WTC11 (cell line): ENCODE data around the gene CCDC89. TPM values are rescaled to one million over a fixed set of nuclear protein-coding genes. Genes with fewer than 3 reads are reported as not detected.

Experiments used
- ATAC-seq: fragments of 200-7000 bp; cut with Tn5 transposase; 2 replicates; pipeline ENCODE4 v1.10.0; 2021; ENCODE audit warnings: mild to moderate bottlenecking, moderate library complexity
- CTCF ChIA-PET: fragments of 300-600 bp; sonication (Branson Sonifier 250); formaldehyde crosslinking; loops from one replicate; lab custom pipeline; 2021; ENCODE audit warnings: antibody characterized with exemption; lab: Charles Lee
- POLR2A ChIA-PET: fragments of 350-600 bp; sonication (Branson Sonifier 250); formaldehyde crosslinking; loops from one replicate; lab custom pipeline; 2021; ENCODE audit warnings: antibody characterized with exemption; lab: Charles Lee
- DNase-seq: peaks from one replicate; pipeline ENCODE4 v3.0.0; 2021; ENCODE audit warnings: low spot score
- H3K27ac Mint-ChIP-seq: 2 replicates; pipeline ENCODE4 v1.8.0; 2021; ENCODE audit warnings: mixed read lengths
- H3K27me3 Mint-ChIP-seq: 2 replicates; pipeline ENCODE4 v1.8.0; 2021; ENCODE audit warnings: low read depth, mild to moderate bottlenecking, moderate library complexity, mixed read lengths
- H3K36me3 Mint-ChIP-seq: 2 replicates; pipeline ENCODE4 v1.8.0; 2021; ENCODE audit warnings: mixed read lengths
- H3K4me1 Mint-ChIP-seq: 2 replicates; pipeline ENCODE4 v1.8.0; 2022; ENCODE audit warnings: mixed read lengths
- H3K4me3 Mint-ChIP-seq: 2 replicates; pipeline ENCODE4 v1.8.0; 2021; ENCODE audit warnings: mild to moderate bottlenecking, moderate library complexity, mixed read lengths
- H3K9me3 Mint-ChIP-seq: 2 replicates; pipeline ENCODE4 v1.8.0; 2021; ENCODE audit warnings: mixed read lengths
- ATF1 ChIP-seq: sonication (generic); formaldehyde crosslinking; IDR thresholded peaks from 2 replicates; pipeline ENCODE4 v1.8.1; 2023; ENCODE audit warnings: mild to moderate bottlenecking, moderate library complexity, missing genetic modification reagents
- CTCF ChIP-seq: fragments of 200-600 bp; IDR thresholded peaks from 2 replicates; pipeline ENCODE4 v1.8.0; 2022; ENCODE audit warnings: antibody characterized with exemption
- FOXJ3 ChIP-seq: sonication (generic); formaldehyde crosslinking; IDR thresholded peaks from 2 replicates; pipeline ENCODE4 v1.9.0; 2021; ENCODE audit warnings: missing genetic modification reagents, mild to moderate bottlenecking, borderline replicate concordance
- GRHL2 ChIP-seq: fragments of 250-450 bp; sonication (Bioruptor Pico); IDR thresholded peaks from 2 replicates; pipeline ENCODE4 v1.8.0; 2022; ENCODE audit warnings: mild to moderate bottlenecking, moderate library complexity; ENCODE audit not compliant: insufficient replicate concordance, severe bottlenecking
- JUN ChIP-seq: sonication (generic); formaldehyde crosslinking; IDR thresholded peaks from 2 replicates; pipeline ENCODE4 v1.8.0; 2023; ENCODE audit warnings: mild to moderate bottlenecking, missing genetic modification reagents
- NFE2L1 ChIP-seq: sonication (generic); formaldehyde crosslinking; IDR thresholded peaks from 2 replicates; pipeline ENCODE4 v1.8.1; 2023; ENCODE audit warnings: missing genetic modification reagents
- NFYB ChIP-seq: sonication (generic); formaldehyde crosslinking; conservative IDR thresholded peaks from 2 replicates; pipeline ENCODE4 v1.8.0; 2022; ENCODE audit warnings: low read depth, missing genetic modification reagents
- NR3C1 ChIP-seq: sonication (generic); formaldehyde crosslinking; conservative IDR thresholded peaks from 2 replicates; pipeline ENCODE4 v1.8.1; 2023; ENCODE audit warnings: low read depth, mild to moderate bottlenecking, missing genetic modification reagents
- PRDM15 ChIP-seq: sonication (generic); formaldehyde crosslinking; IDR thresholded peaks from 2 replicates; pipeline ENCODE4 v1.8.0; 2022; ENCODE audit warnings: missing genetic modification reagents
- TCF7 ChIP-seq: sonication (generic); formaldehyde crosslinking; IDR thresholded peaks from 2 replicates; pipeline ENCODE4 v1.8.0; 2022; ENCODE audit warnings: mild to moderate bottlenecking, low read depth, missing genetic modification reagents, moderate library complexity
- TEAD1 ChIP-seq: sonication (generic); formaldehyde crosslinking; IDR thresholded peaks from 2 replicates; pipeline ENCODE4 v1.8.0; 2022; ENCODE audit warnings: mild to moderate bottlenecking, missing genetic modification reagents
- TP53 ChIP-seq: sonication (generic); formaldehyde crosslinking; IDR thresholded peaks from 2 replicates; pipeline ENCODE4 v1.8.1; 2023; ENCODE audit warnings: mild to moderate bottlenecking, missing genetic modification reagents
- ZBTB21 ChIP-seq: sonication (generic); formaldehyde crosslinking; IDR thresholded peaks from 2 replicates; pipeline ENCODE4 v1.8.1; 2023; ENCODE audit warnings: mild to moderate bottlenecking, missing genetic modification reagents, borderline replicate concordance
- ZNF396 ChIP-seq: fragments of 250-450 bp; sonication (Bioruptor Pico); IDR thresholded peaks from 2 replicates; pipeline ENCODE4 v1.8.0; 2021; ENCODE audit warnings: mild to moderate bottlenecking, moderate library complexity, borderline replicate concordance
- total RNA-seq: library from RNA; stranded (reverse); gene quantifications from 3 replicates; pipeline ENCODE4 v1.2.3, GENCODE V29; 2021

Gene CCDC89
- total RNA-seq, 1 experiment from 2014 or later = not detected

GRCh38 chr11:85732965-85733364 lies 47.0 kb upstream of the CCDC89 start (continued):
- TF ChIP-seq CTCF (no peak), ZBTB21 (no peak), TP53 (CRISPR knock-in tag) (no peak), TEAD1 (CRISPR knock-in tag) (no peak), GRHL2 (no peak), NR3C1 (no peak), FOXJ3 (CRISPR knock-in tag) (no peak)

GRCh38 chr11:85726381-85726780 lies 40.4 kb upstream of the CCDC89 start:
- H3K36me3 Mint-ChIP-seq = peaks cover 19% of the 10 kb centered on the region
- H3K27ac Mint-ChIP-seq = no peak overlapping the region
- ATAC-seq = no peak
- H3K9me3 Mint-ChIP-seq = peaks cover 41% of the 10 kb centered on the region
- no peak for TF ChIP-seq CTCF
- TF ChIP-seq JUN (CRISPR knock-in tag) = no peak
- no peak for TF ChIP-seq NFYB (CRISPR knock-in tag)
- no peak for TF ChIP-seq TCF7 (CRISPR knock-in tag)
- TF ChIP-seq ATF1 (CRISPR knock-in tag) = no peak
- TF ChIP-seq ZNF396 (CRISPR knock-in tag) = no peak
- TF ChIP-seq, all 79 proteins: peak for 0
- no peak overlapping the region for H3K4me3 Mint-ChIP-seq
- CTCF ChIA-PET = no interaction called here
- POLR2A ChIA-PET = no interaction called here
- H3K4me1 Mint-ChIP-seq = peaks cover 14% of the 10 kb centered on the region
- peaks cover 5% of the 10 kb centered on the region; the same call in 1 of the 2 replicates for H3K27me3 Mint-ChIP-seq
- no peak for DNase-seq

- no peak for DNase-seq
- Mint-ChIP-seq H3K27me3 (peaks cover 5% of the 10 kb centered on the region; the same call in 1 of the 2 replicates), H3K36me3 (peaks cover 17% of the 10 kb centered on the region)
- CTCF ChIA-PET = interaction anchor here (0.7 kb wide), 1 partner anchor 33 kb away, joined by 3 read pairs; no protein-coding TSS in a partner anchor
- TF ChIP-seq NFE2L1 (CRISPR knock-in tag) = no peak
- TF ChIP-seq PRDM15 (CRISPR knock-in tag) = 0 out of 2 replicates have a peak, but pooled peaks have one; percentile 23
- TF ChIP-seq, all 79 proteins: peak for 1
- ATAC-seq = no peak
- Mint-ChIP-seq H3K4me3 (no peak overlapping the region), H3K4me1 (peaks cover 20% of the 10 kb centered on the region), H3K9me3 (peaks cover 34% of the 10 kb centered on the region), H3K27ac (no peak overlapping the region)
- POLR2A ChIA-PET = no interaction called here
These were observed 39.7 kb upstream of the CCDC89 start for GRCh38 chr11:85725510-85726258.
